ENCODE data around the gene C1orf185. TPM values are rescaled to one million over a fixed set of nuclear protein-coding genes. Genes with fewer than 3 reads are reported as not detected.

Gene C1orf185
- total RNA-seq: not detected in 2 replicates

DNA sequence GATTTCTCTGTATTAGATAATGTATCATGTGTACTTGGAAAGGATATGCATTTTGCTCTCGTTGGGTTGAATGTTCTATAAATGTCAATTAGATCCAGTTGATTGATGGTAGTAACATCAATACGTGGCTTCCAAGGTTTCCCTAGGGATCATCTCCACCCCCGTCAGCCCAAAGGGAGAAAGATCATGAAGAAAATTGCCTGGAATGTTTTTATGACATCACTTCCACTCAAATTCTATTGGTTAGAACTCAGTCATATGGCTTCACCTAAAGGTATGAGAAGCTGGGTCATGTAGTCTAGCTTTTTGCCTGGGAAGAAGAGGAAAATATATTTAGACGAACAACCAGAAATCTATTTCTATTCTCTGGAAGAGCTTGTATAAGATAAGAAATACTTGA is at the start of gene C1orf185:
C1orf185 (plus strand) TSS at position 253 of the 400 bp plus-strand sequence; CDS start at position 259, 6 bp downstream.

Other genes with a start within 250 kb of the C1orf185 start
- 45.1 and 45.2 TPM in 2 replicates for gene FAF1, start 142.0 kb upstream of the C1orf185 start, total RNA-seq
- 4.3 and 17.1 TPM in 2 replicates for gene CDKN2C, start 132.0 kb upstream of the C1orf185 start, total RNA-seq
- 158 and 164 TPM in 2 replicates for gene RNF11, start 134.0 kb downstream of the C1orf185 start, total RNA-seq
- gene TTC39A, start 228.3 kb downstream of the C1orf185 start, total RNA-seq: 1.6 and 2.0 TPM in 2 replicates